Epithelial cell of umbilical artery (primary cell): ENCODE data around the gene NEXMIF. TPM values are rescaled to one million over a fixed set of nuclear protein-coding genes. Genes with fewer than 3 reads are reported as not detected.

Source experiments
- total RNA-seq: library from RNA; depleted of rRNA; stranded (reverse); fragments of >200 nt; gene quantifications from 2 replicates; pipeline ENCODE4 v1.2.3, GENCODE V29; 2014

Gene NEXMIF
- total RNA-seq = not detected in 2 replicates

DNA sequence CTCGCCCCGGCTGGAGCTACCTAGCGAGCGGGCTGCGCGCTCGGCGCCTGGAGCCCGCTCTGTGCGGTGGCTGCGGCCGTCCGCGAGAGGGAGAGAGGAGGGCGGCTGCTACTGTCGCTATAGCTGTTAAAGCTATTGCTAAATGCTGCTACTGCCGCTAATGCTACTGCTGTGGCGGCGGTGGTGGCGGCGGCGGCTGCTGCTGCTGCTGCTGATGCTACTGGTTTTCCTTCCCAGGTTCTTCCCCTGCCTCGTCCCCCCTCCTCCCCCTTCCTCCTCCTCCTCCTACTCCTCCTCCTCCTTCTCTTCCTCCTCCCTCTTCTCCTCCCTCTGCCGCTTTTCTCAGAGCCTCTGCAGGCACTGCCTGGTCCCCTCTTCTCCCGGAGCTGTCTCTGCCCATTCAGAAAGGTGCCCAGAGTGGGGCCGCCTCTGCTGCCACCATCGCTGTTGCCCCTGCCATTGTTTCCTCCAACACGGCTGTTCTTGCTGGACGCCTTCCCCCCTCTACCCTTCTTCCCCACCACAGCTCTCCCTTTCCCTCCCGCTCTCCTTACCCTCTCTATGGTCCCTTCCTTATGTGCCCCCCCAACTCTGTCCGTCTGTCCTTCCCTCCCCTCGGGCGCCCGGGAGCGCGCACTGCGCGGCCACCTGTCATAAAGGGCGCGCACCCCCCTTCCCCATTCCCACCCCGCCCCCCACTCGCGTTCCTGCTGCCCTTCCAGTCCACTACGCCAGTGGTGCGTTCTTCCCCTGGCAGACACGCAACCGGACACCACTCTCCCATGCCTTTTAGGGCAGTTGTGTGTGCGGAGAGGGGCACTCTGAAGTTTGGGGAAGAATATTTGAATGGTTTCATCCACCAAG lies at the start of gene NEXMIF:
NEXMIF (minus strand) TSS at position 228 of the 864 bp plus-strand sequence.

Other genes starting within 250 kb of the NEXMIF start
- gene ABCB7, start 230.8 kb upstream of the NEXMIF start, total RNA-seq = 31.5 and 35.4 TPM in 2 replicates